PC-9 (cell line): ENCODE results near the gene GPRC6A.

Source experiments
- EZH2 ChIP-seq: fragments of 200-600 bp; sonication (generic); IDR thresholded peaks from 2 replicates; pipeline ENCODE4 v1.8.0; 2017; ENCODE audit warnings: antibody characterized with exemption, low read depth
- TF ChIP-seq, protein P1 (sequence below): fragments of 200-600 bp; sonication (generic); conservative IDR thresholded peaks from 2 replicates; pipeline ENCODE4 v1.6.1; 2017; ENCODE audit warnings: mixed run types, antibody characterized with exemption, mild to moderate bottlenecking, moderate library complexity

DNA sequence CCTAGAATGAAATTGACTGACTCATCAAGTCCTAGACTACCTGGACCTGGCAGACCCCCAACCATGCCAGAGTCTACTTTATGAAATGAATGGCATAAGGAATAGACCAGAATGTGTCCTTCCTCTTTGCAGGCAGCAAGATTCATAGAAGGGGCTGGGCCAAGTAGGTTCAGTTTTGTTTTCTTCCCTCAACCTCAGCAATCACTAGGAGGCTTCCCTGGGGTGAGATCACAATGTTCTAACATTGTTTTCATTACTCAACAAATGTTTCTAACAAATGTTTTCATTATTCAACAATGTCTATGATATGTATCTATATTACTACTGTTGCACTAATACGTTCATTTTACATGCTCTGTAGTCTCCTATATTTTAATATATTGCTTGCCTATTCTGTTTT lies 55.0 kb downstream of the GPRC6A start:
- TF ChIP-seq, protein P1, sequence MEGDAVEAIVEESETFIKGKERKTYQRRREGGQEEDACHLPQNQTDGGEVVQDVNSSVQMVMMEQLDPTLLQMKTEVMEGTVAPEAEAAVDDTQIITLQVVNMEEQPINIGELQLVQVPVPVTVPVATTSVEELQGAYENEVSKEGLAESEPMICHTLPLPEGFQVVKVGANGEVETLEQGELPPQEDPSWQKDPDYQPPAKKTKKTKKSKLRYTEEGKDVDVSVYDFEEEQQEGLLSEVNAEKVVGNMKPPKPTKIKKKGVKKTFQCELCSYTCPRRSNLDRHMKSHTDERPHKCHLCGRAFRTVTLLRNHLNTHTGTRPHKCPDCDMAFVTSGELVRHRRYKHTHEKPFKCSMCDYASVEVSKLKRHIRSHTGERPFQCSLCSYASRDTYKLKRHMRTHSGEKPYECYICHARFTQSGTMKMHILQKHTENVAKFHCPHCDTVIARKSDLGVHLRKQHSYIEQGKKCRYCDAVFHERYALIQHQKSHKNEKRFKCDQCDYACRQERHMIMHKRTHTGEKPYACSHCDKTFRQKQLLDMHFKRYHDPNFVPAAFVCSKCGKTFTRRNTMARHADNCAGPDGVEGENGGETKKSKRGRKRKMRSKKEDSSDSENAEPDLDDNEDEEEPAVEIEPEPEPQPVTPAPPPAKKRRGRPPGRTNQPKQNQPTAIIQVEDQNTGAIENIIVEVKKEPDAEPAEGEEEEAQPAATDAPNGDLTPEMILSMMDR = no peak
- no peak for TF ChIP-seq EZH2
